WI38 (cell line): ENCODE results near the gene BTBD6.
A peak's percentile ranks its signal among the peaks of the same experiment; 100 is the strongest.

ENCODE experiments used
- H3K4me3 ChIP-seq: 2 replicates; pipeline ENCODE4 v1.5.1; 2011; ENCODE audit warnings: low read depth, mild to moderate bottlenecking, control low read depth, low read length
- CTCF ChIP-seq: IDR thresholded peaks from 2 replicates; pipeline ENCODE4 v1.5.1; 2012; ENCODE audit warnings: low read depth, mild to moderate bottlenecking, control low read depth, low read length

The BTBD6 gene

DNA sequence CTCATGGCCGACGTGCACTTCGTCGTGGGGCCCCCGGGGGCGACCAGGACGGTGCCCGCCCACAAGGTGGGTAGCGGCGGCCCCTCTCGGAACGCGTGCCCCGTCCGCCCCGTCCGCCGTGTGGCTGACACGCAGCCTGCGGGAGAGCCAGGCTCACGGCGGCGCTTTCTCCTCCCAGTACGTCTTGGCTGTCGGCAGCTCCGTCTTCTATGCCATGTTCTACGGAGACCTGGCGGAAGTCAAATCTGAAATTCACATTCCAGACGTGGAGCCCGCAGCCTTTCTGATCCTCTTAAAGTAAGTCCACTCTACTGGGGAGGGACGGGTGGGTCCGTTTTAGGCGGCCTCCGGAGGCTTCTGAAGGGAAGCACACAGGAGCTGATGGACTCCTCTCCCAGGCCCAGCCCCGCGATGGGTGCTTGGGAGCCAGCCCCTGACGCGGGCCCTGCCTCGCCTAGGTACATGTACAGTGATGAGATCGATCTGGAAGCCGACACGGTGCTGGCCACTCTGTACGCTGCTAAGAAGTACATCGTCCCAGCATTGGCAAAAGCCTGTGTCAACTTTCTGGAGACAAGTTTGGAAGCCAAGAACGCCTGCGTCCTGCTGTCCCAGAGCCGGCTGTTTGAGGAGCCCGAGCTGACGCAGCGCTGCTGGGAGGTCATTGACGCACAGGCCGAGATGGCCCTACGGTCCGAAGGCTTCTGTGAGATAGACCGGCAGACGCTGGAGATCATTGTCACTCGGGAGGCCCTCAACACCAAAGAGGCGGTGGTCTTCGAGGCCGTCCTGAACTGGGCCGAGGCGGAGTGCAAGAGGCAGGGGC lies 1.1 kb downstream of the BTBD6 start:
- H3K4me3 ChIP-seq, result peak overlapping the region; percentile 58
- TF ChIP-seq CTCF, result no peak

DNA sequence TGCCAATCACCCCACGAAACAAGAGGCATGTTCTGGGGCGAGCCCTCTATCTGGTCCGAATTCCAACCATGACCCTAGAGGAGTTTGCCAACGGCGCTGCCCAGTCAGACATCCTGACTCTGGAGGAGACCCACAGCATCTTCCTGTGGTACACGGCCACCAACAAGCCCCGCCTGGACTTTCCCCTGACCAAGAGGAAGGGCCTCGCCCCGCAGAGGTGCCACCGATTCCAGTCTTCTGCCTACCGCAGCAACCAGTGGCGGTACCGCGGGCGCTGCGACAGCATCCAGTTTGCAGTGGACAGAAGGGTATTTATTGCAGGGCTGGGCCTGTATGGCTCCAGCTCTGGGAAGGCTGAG lies 1.7 kb downstream of the BTBD6 start:
- no peak for TF ChIP-seq CTCF
- H3K4me3 ChIP-seq, result no peak overlapping the region; the same call in 1 of the 2 replicates

- no peak for TF ChIP-seq CTCF
- no peak overlapping the region for H3K4me3 ChIP-seq
These were observed 2.7 kb downstream of the BTBD6 start for GRCh38 chr14:105250986-105251385.

- H3K4me3 ChIP-seq, result no peak overlapping the region
- TF ChIP-seq CTCF, result no peak
These were observed 3.6 kb downstream of the BTBD6 start for GRCh38 chr14:105251920-105252319.

GRCh38 chr14:105252552-105253328 lies 4.4 kb downstream of the BTBD6 start:
- TF ChIP-seq CTCF, result no peak

GRCh38 chr14:105253329-105253682 lies 5.0 kb downstream of the BTBD6 start:
- H3K4me3 ChIP-seq, result no peak overlapping the region
- no peak for TF ChIP-seq CTCF

More at GRCh38 chr14:105252552-105253328, 4.4 kb downstream of the BTBD6 start:
- no peak overlapping the region for H3K4me3 ChIP-seq

- TF ChIP-seq CTCF, result no peak
- no peak overlapping the region for H3K4me3 ChIP-seq
These were observed 6.7 kb downstream of the BTBD6 start for GRCh38 chr14:105255021-105255507.
